MCF 10A (cell line): ENCODE results near the gene WLS. TPM values are rescaled to one million over a fixed set of nuclear protein-coding genes. Genes with fewer than 3 reads are reported as not detected.

Experiments
- BruUV-seq: library from RNA; stranded (reverse); fragments of 400-500 nt; replicated peaks from 2 replicates; lab custom pipeline; 2021; lab: Mats Ljungman, UMichigan
- CTCF ChIA-PET: fragments of 300-600 bp; sonication (Branson Sonifier 250); formaldehyde crosslinking; extraction: SDS; loops from one replicate; lab custom pipeline; 2021; ENCODE audit warnings: antibody characterized with exemption, inconsistent platforms; lab: Yijun Ruan, JAX
- POLR2A ChIA-PET: fragments of 300-600, 350-650 bp; sonication (Branson Sonifier 250); formaldehyde crosslinking; extraction: SDS; loops from one replicate; lab custom pipeline; 2020; ENCODE audit warnings: antibody characterized with exemption, inconsistent platforms; lab: Yijun Ruan, JAX
- DNase-seq: peaks from one replicate; pipeline ENCODE4 v3.0.0-alpha.2; 2018; ENCODE audit not compliant: unreplicated experiment
- H3K27ac Mint-ChIP-seq: one replicate; pipeline ENCODE4 v1.8.0; 2022; ENCODE audit warnings: mild to moderate bottlenecking, low read depth, mixed read lengths; ENCODE audit not compliant: unreplicated experiment
- H3K27me3 Mint-ChIP-seq: one replicate; pipeline ENCODE4 v1.8.0; 2022; ENCODE audit warnings: mixed read lengths; ENCODE audit not compliant: insufficient read depth, unreplicated experiment
- H3K36me3 Mint-ChIP-seq: one replicate; pipeline ENCODE4 v1.8.0; 2022; ENCODE audit warnings: mild to moderate bottlenecking, moderate library complexity, mixed read lengths; ENCODE audit not compliant: insufficient read depth, unreplicated experiment
- H3K4me1 Mint-ChIP-seq: one replicate; pipeline ENCODE4 v1.8.0; 2022; ENCODE audit warnings: mixed read lengths; ENCODE audit not compliant: insufficient read depth, unreplicated experiment
- H3K4me3 Mint-ChIP-seq: one replicate; pipeline ENCODE4 v1.8.0; 2022; ENCODE audit warnings: mild to moderate bottlenecking, moderate library complexity, mixed read lengths; ENCODE audit not compliant: unreplicated experiment
- H3K9me3 Mint-ChIP-seq: one replicate; pipeline ENCODE4 v1.8.0; 2022; ENCODE audit warnings: mixed read lengths; ENCODE audit not compliant: unreplicated experiment
- intact Hi-C: fragments of 100-400 bp; cut with micrococcal nuclease; formaldehyde crosslinking; loops from 2 replicates; pipeline ENCODE4 v1.14.1; 2022
- total RNA-seq: library from RNA; stranded (reverse); gene quantifications from 2 replicates; pipeline ENCODE4 v1.2.3, GENCODE V29; 2022
- TF ChIP-seq, protein P1 (sequence below): fragments of 200-600 bp; IDR thresholded peaks from one replicate; pipeline ENCODE4 v1.8.0; 2022; ENCODE audit warnings: antibody characterized with exemption, mild to moderate bottlenecking; ENCODE audit not compliant: unreplicated experiment

The WLS gene
- total RNA-seq, 1 experiment from 2014 or later: 37.8 TPM

GRCh38 chr1:68204977-68205630 lies 27.2 kb downstream of the WLS start:
- H3K27me3 Mint-ChIP-seq: no peaks in the 10 kb centered on the region
- BruUV-seq: no TSS peak
- intact Hi-C loops: no loop called here
- DNase-seq: no peak
- no peaks in the 10 kb centered on the region for H3K36me3 Mint-ChIP-seq
- no peak overlapping the region for H3K4me3 Mint-ChIP-seq
- no peaks in the 10 kb centered on the region for H3K9me3 Mint-ChIP-seq
- TF ChIP-seq, protein P1, sequence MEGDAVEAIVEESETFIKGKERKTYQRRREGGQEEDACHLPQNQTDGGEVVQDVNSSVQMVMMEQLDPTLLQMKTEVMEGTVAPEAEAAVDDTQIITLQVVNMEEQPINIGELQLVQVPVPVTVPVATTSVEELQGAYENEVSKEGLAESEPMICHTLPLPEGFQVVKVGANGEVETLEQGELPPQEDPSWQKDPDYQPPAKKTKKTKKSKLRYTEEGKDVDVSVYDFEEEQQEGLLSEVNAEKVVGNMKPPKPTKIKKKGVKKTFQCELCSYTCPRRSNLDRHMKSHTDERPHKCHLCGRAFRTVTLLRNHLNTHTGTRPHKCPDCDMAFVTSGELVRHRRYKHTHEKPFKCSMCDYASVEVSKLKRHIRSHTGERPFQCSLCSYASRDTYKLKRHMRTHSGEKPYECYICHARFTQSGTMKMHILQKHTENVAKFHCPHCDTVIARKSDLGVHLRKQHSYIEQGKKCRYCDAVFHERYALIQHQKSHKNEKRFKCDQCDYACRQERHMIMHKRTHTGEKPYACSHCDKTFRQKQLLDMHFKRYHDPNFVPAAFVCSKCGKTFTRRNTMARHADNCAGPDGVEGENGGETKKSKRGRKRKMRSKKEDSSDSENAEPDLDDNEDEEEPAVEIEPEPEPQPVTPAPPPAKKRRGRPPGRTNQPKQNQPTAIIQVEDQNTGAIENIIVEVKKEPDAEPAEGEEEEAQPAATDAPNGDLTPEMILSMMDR: no peak
- H3K27ac Mint-ChIP-seq: no peak overlapping the region
- peaks cover 22% of the 10 kb centered on the region for H3K4me1 Mint-ChIP-seq
- POLR2A ChIA-PET: interaction anchor here (0.8 to 1.4 kb wide), 4 partner anchors 9 to 31 kb away, joined by 3 to 5 read pairs (median 4); partner anchors contain the start of gene WLS
- CTCF ChIA-PET: interaction anchor here (1.5 to 2.8 kb wide), 2 partner anchors 11 to 29 kb away, joined by 3 to 10 read pairs; no protein-coding TSS in a partner anchor

- peaks cover 35% of the 10 kb centered on the region for H3K4me1 Mint-ChIP-seq
- BruUV-seq: no TSS peak
- no peaks in the 10 kb centered on the region for H3K9me3 Mint-ChIP-seq
- intact Hi-C loops: no loop called here
- H3K36me3 Mint-ChIP-seq: no peaks in the 10 kb centered on the region
- no peak overlapping the region for H3K27ac Mint-ChIP-seq
- ChIA-PET CTCF (interaction anchor here (0.6 to 1.8 kb wide), 3 partner anchors 50 to 711 kb away, joined by 3 to 4 read pairs (median 3); no protein-coding TSS in a partner anchor), POLR2A (interaction anchor here (1.3 to 2.2 kb wide), 2 partner anchors 12 to 30 kb away, joined by 5 to 12 read pairs; partner anchors contain the start of gene WLS)
- H3K4me3 Mint-ChIP-seq: no peak overlapping the region
- no peak for DNase-seq
- no peaks in the 10 kb centered on the region for H3K27me3 Mint-ChIP-seq
- TF ChIP-seq, protein P1: no peak
Observed at GRCh38 chr1:68202239-68202832, 30.0 kb downstream of the WLS start.

DNA sequence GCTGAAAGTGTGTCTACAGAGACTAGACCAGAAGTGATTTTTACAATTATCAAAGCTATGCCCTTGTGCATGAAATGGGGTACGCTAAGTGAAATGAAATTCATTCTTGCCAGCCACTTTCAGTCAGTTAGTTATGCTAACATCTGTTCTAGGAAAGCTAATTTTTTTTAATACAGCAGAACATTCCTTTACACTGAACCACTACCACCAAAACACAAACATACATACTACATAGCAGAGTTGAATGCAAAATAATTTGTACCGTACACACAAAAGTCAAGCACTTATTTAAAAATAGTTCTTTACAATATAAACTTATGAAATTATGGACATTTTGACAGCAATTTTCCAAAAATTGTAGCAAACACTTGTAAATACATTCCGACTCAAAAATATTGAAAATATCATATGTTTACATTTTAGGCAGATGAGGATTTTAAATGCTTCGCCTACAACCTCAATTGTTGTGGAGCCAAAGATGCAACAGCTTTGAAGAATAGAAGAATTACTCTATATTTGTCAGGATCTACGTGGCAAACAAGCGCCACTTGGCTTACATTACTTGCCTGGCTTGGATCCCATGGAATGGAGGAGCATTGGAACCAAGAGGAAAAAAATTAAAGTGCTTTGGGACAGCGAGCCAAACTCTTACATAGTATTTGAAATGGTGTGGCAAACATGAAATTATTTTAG lies 30.6 kb downstream of the WLS start:
- H3K4me3 Mint-ChIP-seq: no peak overlapping the region
- ChIA-PET CTCF (interaction anchor here (0.6 to 1.8 kb wide), 6 partner anchors 8 to 710 kb away, joined by 3 to 4 read pairs (median 3); no protein-coding TSS in a partner anchor), POLR2A (interaction anchor here (0.5 to 2.2 kb wide), 5 partner anchors 12 to 102 kb away, joined by 3 to 12 read pairs (median 3); partner anchors contain the start of gene WLS)
- no peaks in the 10 kb centered on the region for H3K9me3 Mint-ChIP-seq
- H3K36me3 Mint-ChIP-seq: no peaks in the 10 kb centered on the region
- intact Hi-C loops: no loop called here
- H3K27ac Mint-ChIP-seq: no peak overlapping the region
- TF ChIP-seq, protein P1: no peak
- no peak for DNase-seq
- peaks cover 33% of the 10 kb centered on the region for H3K4me1 Mint-ChIP-seq
- BruUV-seq: no TSS peak
- H3K27me3 Mint-ChIP-seq: no peaks in the 10 kb centered on the region

GRCh38 chr1:68199603-68200002 lies 32.7 kb downstream of the WLS start:
- Mint-ChIP-seq H3K4me3 (no peak overlapping the region), H3K9me3 (no peaks in the 10 kb centered on the region), H3K27ac (no peak overlapping the region), H3K27me3 (no peaks in the 10 kb centered on the region), H3K4me1 (peaks cover 20% of the 10 kb centered on the region), H3K36me3 (no peaks in the 10 kb centered on the region)
- ChIA-PET POLR2A (no interaction called here), CTCF (interaction anchor here (0.6 kb wide), 1 partner anchor 34 kb away, joined by 3 read pairs; no protein-coding TSS in a partner anchor)
- TF ChIP-seq, protein P1: no peak
- no peak for DNase-seq
- BruUV-seq: no TSS peak
- intact Hi-C loops: loop anchor here (2.0 kb wide), 1 partner anchor 33 kb away; the partner anchor contains the start of gene WLS
